Measurements from ENCODE around the gene SYT9. TPM values are rescaled to one million over a fixed set of nuclear protein-coding genes. Genes with fewer than 3 reads are reported as not detected.

The SYT9 gene
- total RNA-seq = 0.05 TPM
- 0.07 TPM for polyA plus RNA-seq
- long read RNA-seq, donor 1 = 0 reads
- long read RNA-seq, donor 2 = 0 reads
- long read RNA-seq, donor 3 = 0 reads
- long read RNA-seq, donor 4 = 0 reads
- long read RNA-seq, donor 5 = 0 reads
- long read RNA-seq, donor 6 = 0 reads
- long read RNA-seq, donor 7 = 0 reads
- long read RNA-seq, donor 8 = 0 reads
- long read RNA-seq, donor 9 = 0 reads
- long read RNA-seq, donor 10 = 0 reads

- Histone ChIP-seq H3K27me3 (ENCODE audit: control insufficient read depth in 2 of 2, insufficient read depth in 1 of 2, low read length in 1 of 2) (peaks cover 33 to 45% of the 10 kb centered on the region in 2 donors), H3K36me3 (ENCODE audit: control insufficient read depth in 2 of 2, insufficient read depth in 2 of 2, low read length in 1 of 2) (no peaks in the 10 kb centered on the region), H3K4me3 (ENCODE audit: low read length in 2 of 2) (peak within 1 kb of the TSS in 1 of 2 donors; percentile 39), H3K4me1 (ENCODE audit: control insufficient read depth in 2 of 2, insufficient read depth in 2 of 2, low read length in 2 of 2) (peaks cover 0 to 4% of the 10 kb centered on the region in 2 donors), H3K9me3 (ENCODE audit: control insufficient read depth in 2 of 2, insufficient read depth in 1 of 2, low read length in 1 of 2) (peaks cover 0 to 2% of the 10 kb centered on the region in 2 donors), H3K27ac (ENCODE audit: low read depth in 1 of 2, low read length in 1 of 2) (no peak within 1 kb of the TSS)
- DNase-seq (ENCODE audit: low read depth in 6 of 9, low spot score in 9 of 9) = peak in 2 of 9 donors; percentile 3
- 3% methylated on average over 84 of the region's 84 CpGs for whole genome bisulfite sequencing
These were observed at the start of gene SYT9 for GRCh38 chr11:7251836-7252682. SYT9 (plus strand) TSS chr11:7251904; CDS start chr11:7252187, 283 bp downstream.

GRCh38 chr11:7202412-7202811, 49.3 kb upstream of the SYT9 start:
- Histone ChIP-seq H3K4me1 (ENCODE audit: control insufficient read depth in 2 of 2, insufficient read depth in 2 of 2, low read length in 2 of 2) (no peaks in the 10 kb centered on the region), H3K27ac (ENCODE audit: low read depth in 1 of 2, low read length in 1 of 2) (no peak overlapping the region), H3K36me3 (ENCODE audit: control insufficient read depth in 2 of 2, insufficient read depth in 2 of 2, low read length in 1 of 2) (no peaks in the 10 kb centered on the region), H3K9me3 (ENCODE audit: control insufficient read depth in 2 of 2, insufficient read depth in 1 of 2, low read length in 1 of 2) (no peaks in the 10 kb centered on the region), H3K4me3 (ENCODE audit: low read length in 2 of 2) (no peak overlapping the region), H3K27me3 (ENCODE audit: control insufficient read depth in 2 of 2, insufficient read depth in 1 of 2, low read length in 1 of 2) (no peaks in the 10 kb centered on the region)
- DNase-seq (ENCODE audit: low read depth in 6 of 9, low spot score in 9 of 9) = no peak
- WGBS = 99% methylated on average over 3 of the region's 3 CpGs

GRCh38 chr11:7204778-7205177, 46.9 kb upstream of the SYT9 start:
- H3K4me3 ChIP-seq (ENCODE audit: low read length in 2 of 2) = no peak overlapping the region
- no peaks in the 10 kb centered on the region for H3K27me3 ChIP-seq (ENCODE audit: control insufficient read depth in 2 of 2, insufficient read depth in 1 of 2, low read length in 1 of 2)
- DNase-seq (ENCODE audit: low read depth in 6 of 9, low spot score in 9 of 9) = no peak
- H3K36me3 ChIP-seq (ENCODE audit: control insufficient read depth in 2 of 2, insufficient read depth in 2 of 2, low read length in 1 of 2) = no peaks in the 10 kb centered on the region
- 29% methylated on average over 4 of the region's 4 CpGs for WGBS
- H3K9me3 ChIP-seq (ENCODE audit: control insufficient read depth in 2 of 2, insufficient read depth in 1 of 2, low read length in 1 of 2) = no peaks in the 10 kb centered on the region
- no peak overlapping the region for H3K27ac ChIP-seq (ENCODE audit: low read depth in 1 of 2, low read length in 1 of 2)
- H3K4me1 ChIP-seq (ENCODE audit: control insufficient read depth in 2 of 2, insufficient read depth in 2 of 2, low read length in 2 of 2) = no peaks in the 10 kb centered on the region

GRCh38 chr11:7208391-7208790, 43.3 kb upstream of the SYT9 start:
- Histone ChIP-seq H3K9me3 (ENCODE audit: control insufficient read depth in 2 of 2, insufficient read depth in 1 of 2, low read length in 1 of 2) (no peaks in the 10 kb centered on the region), H3K4me3 (ENCODE audit: low read length in 2 of 2) (no peak overlapping the region), H3K27ac (ENCODE audit: low read depth in 1 of 2, low read length in 1 of 2) (no peak overlapping the region), H3K36me3 (ENCODE audit: control insufficient read depth in 2 of 2, insufficient read depth in 2 of 2, low read length in 1 of 2) (no peaks in the 10 kb centered on the region), H3K4me1 (ENCODE audit: control insufficient read depth in 2 of 2, insufficient read depth in 2 of 2, low read length in 2 of 2) (no peaks in the 10 kb centered on the region), H3K27me3 (ENCODE audit: control insufficient read depth in 2 of 2, insufficient read depth in 1 of 2, low read length in 1 of 2) (no peaks in the 10 kb centered on the region)
- DNase-seq (ENCODE audit: low read depth in 6 of 9, low spot score in 9 of 9) = no peak
- 93% methylated on average over 7 of the region's 7 CpGs for WGBS

- no peak overlapping the region for H3K4me3 ChIP-seq (ENCODE audit: low read length in 2 of 2)
These were observed 32.2 kb upstream of the SYT9 start for GRCh38 chr11:7219491-7219890.

GRCh38 chr11:7220636-7221035, 31.1 kb upstream of the SYT9 start:
- Histone ChIP-seq H3K27me3 (ENCODE audit: control insufficient read depth in 2 of 2, insufficient read depth in 1 of 2, low read length in 1 of 2) (no peaks in the 10 kb centered on the region), H3K27ac (ENCODE audit: low read depth in 1 of 2, low read length in 1 of 2) (no peak overlapping the region), H3K9me3 (ENCODE audit: control insufficient read depth in 2 of 2, insufficient read depth in 1 of 2, low read length in 1 of 2) (no peaks in the 10 kb centered on the region), H3K36me3 (ENCODE audit: control insufficient read depth in 2 of 2, insufficient read depth in 2 of 2, low read length in 1 of 2) (no peaks in the 10 kb centered on the region), H3K4me3 (ENCODE audit: low read length in 2 of 2) (no peak overlapping the region), H3K4me1 (ENCODE audit: control insufficient read depth in 2 of 2, insufficient read depth in 2 of 2, low read length in 2 of 2) (no peaks in the 10 kb centered on the region)
- no peak for DNase-seq (ENCODE audit: low read depth in 6 of 9, low spot score in 9 of 9)
- 63% methylated on average over 3 of the region's 3 CpGs for WGBS

More at GRCh38 chr11:7219491-7219890, 32.2 kb upstream of the SYT9 start:
- no peaks in the 10 kb centered on the region for H3K4me1 ChIP-seq (ENCODE audit: control insufficient read depth in 2 of 2, insufficient read depth in 2 of 2, low read length in 2 of 2)
- no peak overlapping the region for H3K27ac ChIP-seq (ENCODE audit: low read depth in 1 of 2, low read length in 1 of 2)
- H3K27me3 ChIP-seq (ENCODE audit: control insufficient read depth in 2 of 2, insufficient read depth in 1 of 2, low read length in 1 of 2) = no peaks in the 10 kb centered on the region
- DNase-seq (ENCODE audit: low read depth in 6 of 9, low spot score in 9 of 9) = no peak
- H3K9me3 ChIP-seq (ENCODE audit: control insufficient read depth in 2 of 2, insufficient read depth in 1 of 2, low read length in 1 of 2) = no peaks in the 10 kb centered on the region
- no peaks in the 10 kb centered on the region for H3K36me3 ChIP-seq (ENCODE audit: control insufficient read depth in 2 of 2, insufficient read depth in 2 of 2, low read length in 1 of 2)

GRCh38 chr11:7222619-7223018, 29.1 kb upstream of the SYT9 start:
- 53% methylated on average over 4 of the region's 4 CpGs for WGBS

GRCh38 chr11:7239877-7240276, 11.8 kb upstream of the SYT9 start:
- H3K4me3 ChIP-seq (ENCODE audit: low read length in 2 of 2) = no peak overlapping the region
- no peaks in the 10 kb centered on the region for H3K36me3 ChIP-seq (ENCODE audit: control insufficient read depth in 2 of 2, insufficient read depth in 2 of 2, low read length in 1 of 2)
- WGBS = 67% methylated on average over 5 of the region's 5 CpGs
- H3K27ac ChIP-seq (ENCODE audit: low read depth in 1 of 2, low read length in 1 of 2) = no peak overlapping the region
- H3K4me1 ChIP-seq (ENCODE audit: control insufficient read depth in 2 of 2, insufficient read depth in 2 of 2, low read length in 2 of 2) = no peaks in the 10 kb centered on the region
- DNase-seq (ENCODE audit: low read depth in 6 of 9, low spot score in 9 of 9) = no peak
- H3K27me3 ChIP-seq (ENCODE audit: control insufficient read depth in 2 of 2, insufficient read depth in 1 of 2, low read length in 1 of 2) = no peaks in the 10 kb centered on the region
- no peaks in the 10 kb centered on the region for H3K9me3 ChIP-seq (ENCODE audit: control insufficient read depth in 2 of 2, insufficient read depth in 1 of 2, low read length in 1 of 2)

More at GRCh38 chr11:7222619-7223018, 29.1 kb upstream of the SYT9 start:
- Histone ChIP-seq H3K27ac (ENCODE audit: low read depth in 1 of 2, low read length in 1 of 2) (no peak overlapping the region), H3K4me3 (ENCODE audit: low read length in 2 of 2) (no peak overlapping the region), H3K9me3 (ENCODE audit: control insufficient read depth in 2 of 2, insufficient read depth in 1 of 2, low read length in 1 of 2) (no peaks in the 10 kb centered on the region), H3K27me3 (ENCODE audit: control insufficient read depth in 2 of 2, insufficient read depth in 1 of 2, low read length in 1 of 2) (no peaks in the 10 kb centered on the region), H3K36me3 (ENCODE audit: control insufficient read depth in 2 of 2, insufficient read depth in 2 of 2, low read length in 1 of 2) (no peaks in the 10 kb centered on the region), H3K4me1 (ENCODE audit: control insufficient read depth in 2 of 2, insufficient read depth in 2 of 2, low read length in 2 of 2) (no peaks in the 10 kb centered on the region)
- DNase-seq (ENCODE audit: low read depth in 6 of 9, low spot score in 9 of 9) = no peak

GRCh38 chr11:7245341-7245740, 6.4 kb upstream of the SYT9 start:
- WGBS = 75% methylated on average over 3 of the region's 3 CpGs

More at GRCh38 chr11:7245341-7245740, 6.4 kb upstream of the SYT9 start:
- H3K9me3 ChIP-seq (ENCODE audit: control insufficient read depth in 2 of 2, insufficient read depth in 1 of 2, low read length in 1 of 2) = no peaks in the 10 kb centered on the region
- H3K4me1 ChIP-seq (ENCODE audit: control insufficient read depth in 2 of 2, insufficient read depth in 2 of 2, low read length in 2 of 2) = no peaks in the 10 kb centered on the region
- DNase-seq (ENCODE audit: low read depth in 6 of 9, low spot score in 9 of 9) = no peak
- H3K36me3 ChIP-seq (ENCODE audit: control insufficient read depth in 2 of 2, insufficient read depth in 2 of 2, low read length in 1 of 2) = no peaks in the 10 kb centered on the region
- H3K4me3 ChIP-seq (ENCODE audit: low read length in 2 of 2) = no peak overlapping the region
- H3K27me3 ChIP-seq (ENCODE audit: control insufficient read depth in 2 of 2, insufficient read depth in 1 of 2, low read length in 1 of 2) = peaks cover 0 to 2% of the 10 kb centered on the region in 2 donors
- H3K27ac ChIP-seq (ENCODE audit: low read depth in 1 of 2, low read length in 1 of 2) = no peak overlapping the region

All from thymus (tissue), 14 donors.